Measurements from ENCODE around the gene EFCAB13.

The EFCAB13 gene
- long read RNA-seq, donor 1: 0 reads
- long read RNA-seq, donor 2: 0 reads
- long read RNA-seq, donor 3: 0 reads
- long read RNA-seq, donor 4, partial matches to known transcripts: 10 of 10 reads
- long read RNA-seq, donor 4, other reads (novel, unspliced or antisense): 0 of 10 reads
- long read RNA-seq, donor 5: 0 reads
- long read RNA-seq, donor 6: 0 reads
- long read RNA-seq, donor 7: 0 reads
- long read RNA-seq, donor 8: 0 reads

DNA sequence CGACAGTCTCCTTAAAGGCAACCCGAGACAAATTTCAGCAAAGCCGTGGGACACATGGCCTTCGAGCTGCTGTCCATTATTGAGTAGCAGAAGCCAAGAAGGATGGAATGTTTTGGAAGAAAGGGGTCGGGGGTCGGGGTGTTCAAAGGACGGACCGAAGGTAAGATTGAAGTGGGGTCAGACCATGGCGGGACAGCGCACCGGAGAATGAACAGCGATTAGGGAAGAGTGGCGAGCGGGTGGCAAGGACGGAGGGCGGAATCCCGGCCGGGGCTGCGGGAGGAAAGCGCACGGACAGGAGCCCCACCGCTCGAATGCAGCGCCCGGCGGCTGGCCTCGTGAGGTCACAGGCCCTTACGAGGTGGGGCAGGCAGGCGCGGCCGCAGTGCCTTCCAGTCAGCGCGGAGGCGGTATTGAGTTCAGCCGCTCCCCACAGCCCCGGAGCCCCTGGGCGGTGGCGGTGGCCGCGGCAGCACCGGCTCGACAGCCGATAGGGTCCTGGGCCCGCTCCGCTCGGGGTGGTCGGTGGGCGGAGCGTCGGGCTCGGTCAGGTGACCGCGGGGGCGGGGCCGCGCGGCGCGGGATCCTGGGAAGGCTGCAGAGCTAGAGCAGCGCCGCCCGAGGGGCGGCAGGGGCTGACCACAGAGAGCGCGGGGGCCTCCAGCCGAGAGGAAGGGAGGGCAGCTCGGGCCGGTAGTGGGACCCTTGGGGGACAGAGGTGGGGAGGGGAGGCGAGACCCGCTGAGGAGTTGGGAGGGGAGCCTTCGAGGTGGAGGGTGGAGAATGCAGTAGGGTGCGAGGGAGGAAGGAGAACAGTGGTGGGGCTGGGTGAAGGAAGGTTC, at the start of gene EFCAB13:
TSS of gene EFCAB13 (plus strand) at position 574 of the 842 bp plus-strand sequence. CDS start 4,399 bp downstream, outside the sequence.
- DNase-seq: peak; percentile 88

DNA sequence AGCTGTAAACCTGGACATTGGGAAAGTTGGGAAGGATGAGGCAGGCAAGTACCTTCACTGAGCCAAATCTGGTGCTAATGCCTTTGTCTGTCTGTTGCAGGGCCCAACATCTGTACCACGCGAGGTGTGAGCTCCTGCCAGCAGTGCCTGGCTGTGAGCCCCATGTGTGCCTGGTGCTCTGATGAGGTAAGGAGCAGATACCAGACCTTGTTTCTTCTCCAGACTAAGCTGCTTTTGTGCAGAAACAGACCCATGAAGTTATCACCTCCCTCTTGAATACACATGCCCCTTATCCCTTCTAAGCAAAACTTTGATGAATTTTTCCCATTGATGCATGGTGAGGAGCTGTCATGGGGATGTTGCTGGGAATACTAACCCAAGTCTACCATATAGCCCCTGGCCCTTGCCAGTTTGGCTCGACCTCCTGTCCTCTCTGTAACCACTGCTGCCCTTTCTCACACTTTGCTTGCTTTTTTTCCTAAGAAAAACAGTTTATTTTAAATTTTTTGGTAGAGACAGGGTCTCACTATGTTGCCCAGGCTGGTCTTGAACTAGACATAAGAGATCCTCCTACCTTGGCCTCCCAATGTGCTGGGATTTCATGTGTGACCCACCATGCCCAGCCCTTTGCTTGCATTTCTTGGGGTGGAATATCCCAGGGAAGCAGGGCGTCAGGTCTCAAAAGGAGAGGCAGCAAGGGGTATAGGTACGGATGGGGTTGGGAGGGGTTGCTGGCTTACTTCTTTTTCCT, 49.3 kb upstream of the EFCAB13 start:
- DNase-seq: no peak

- DNase-seq: peak; percentile 70
Observed at GRCh38 chr17:47275245-47275984, 48.3 kb upstream of the EFCAB13 start.

DNA sequence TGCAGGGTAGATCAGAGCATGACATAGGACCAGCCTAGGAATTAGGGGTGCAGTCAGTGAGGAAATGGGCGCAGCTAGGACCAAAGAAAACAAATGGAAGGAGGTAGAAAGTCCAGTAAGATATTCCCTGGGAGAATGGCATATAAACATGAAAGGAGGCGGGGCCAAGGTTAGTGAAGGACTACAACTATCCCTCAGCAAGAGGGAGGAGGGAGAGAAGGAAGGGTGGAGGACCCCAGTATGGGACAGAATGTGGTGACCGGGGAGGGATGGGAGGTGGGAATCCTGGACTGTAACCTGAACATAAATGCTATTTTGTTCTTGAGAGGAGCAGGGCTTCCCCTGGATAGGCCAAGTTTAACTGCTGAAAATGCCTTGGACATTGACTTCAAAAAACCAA, 47.3 kb upstream of the EFCAB13 start:
- no peak for DNase-seq

- DNase-seq: peak; percentile 45
Observed at GRCh38 chr17:47276868-47277267, 46.9 kb upstream of the EFCAB13 start.

DNA sequence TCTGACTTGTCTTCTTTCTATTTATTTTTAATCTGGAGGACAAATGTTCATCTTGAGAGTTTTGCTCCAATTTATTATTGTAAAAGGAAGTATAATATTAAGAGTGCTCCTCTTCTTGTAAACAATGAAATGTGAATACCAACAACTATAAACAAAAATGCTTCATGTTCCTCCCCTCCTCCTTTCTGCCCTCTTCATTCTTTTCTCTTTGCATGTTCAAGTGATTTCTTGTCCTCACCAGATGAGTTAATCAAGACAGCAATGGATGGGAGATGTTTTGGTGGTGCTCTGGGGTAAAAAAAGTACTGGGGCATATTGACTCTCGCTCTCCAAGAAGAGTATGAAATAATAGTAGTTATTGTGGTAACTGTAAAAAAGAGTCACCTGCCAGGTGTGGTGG, 45.8 kb upstream of the EFCAB13 start:
- DNase-seq: no peak

GRCh38 chr17:47278561-47278960, 45.2 kb upstream of the EFCAB13 start:
- no peak for DNase-seq

GRCh38 chr17:47279062-47279801, 44.5 kb upstream of the EFCAB13 start:
- peak; percentile 57 for DNase-seq

- no peak for DNase-seq
Observed at GRCh38 chr17:47280072-47280811, 43.5 kb upstream of the EFCAB13 start.

DNA sequence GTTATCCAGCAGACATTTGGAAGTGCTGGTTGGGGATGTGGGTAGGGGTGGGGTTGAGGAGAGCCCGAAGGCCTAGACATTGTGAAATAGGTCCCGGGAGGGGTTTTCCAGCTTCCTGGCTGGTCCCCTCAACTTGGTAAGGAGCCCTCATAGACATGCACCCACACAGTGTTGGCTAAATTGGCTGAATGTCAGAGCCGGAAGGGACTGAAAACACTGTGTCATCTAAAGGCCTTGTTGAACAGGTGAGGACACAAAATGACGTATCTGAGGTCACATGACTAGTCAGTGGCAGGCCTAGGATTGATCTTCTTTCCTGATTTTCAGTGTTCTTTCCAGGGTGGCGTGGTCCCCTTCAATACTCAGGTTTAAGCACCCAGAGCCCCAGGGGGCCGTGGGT, 42.5 kb upstream of the EFCAB13 start:
- DNase-seq: no peak

GRCh38 chr17:47285003-47285402, 38.8 kb upstream of the EFCAB13 start:
- DNase-seq: no peak

GRCh38 chr17:47286198-47286914, 37.4 kb upstream of the EFCAB13 start:
- no peak for DNase-seq

GRCh38 chr17:47287068-47287467, 36.7 kb upstream of the EFCAB13 start:
- no peak for DNase-seq

GRCh38 chr17:47287639-47288038, 36.1 kb upstream of the EFCAB13 start:
- no peak for DNase-seq

DNA sequence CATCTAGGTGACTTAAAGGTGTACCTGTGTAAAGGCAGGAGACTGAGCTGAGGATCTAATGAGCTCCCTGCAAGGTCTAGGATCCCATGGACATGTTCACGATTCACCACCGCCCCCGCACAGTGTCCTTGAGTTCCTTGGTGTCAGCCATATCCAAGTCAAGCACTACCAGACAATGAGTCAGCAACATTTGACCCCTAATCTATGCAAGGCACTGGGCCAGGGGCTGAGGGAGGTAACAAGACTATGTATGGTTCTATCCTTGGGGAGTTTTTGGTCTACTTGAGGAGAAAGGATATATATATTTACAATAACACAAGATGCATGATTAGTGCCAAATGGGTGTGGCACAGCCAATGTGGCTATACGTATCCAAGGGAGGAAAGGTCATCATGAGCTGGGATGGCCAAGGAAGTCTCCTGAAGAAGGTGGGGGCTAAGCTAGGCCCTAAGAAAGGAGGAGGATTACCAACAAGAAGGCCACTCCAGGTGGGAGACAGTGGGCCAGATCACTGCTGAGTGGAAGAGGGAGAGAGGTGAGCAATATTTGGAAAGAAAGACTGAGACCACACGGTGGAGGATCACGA, 35.1 kb upstream of the EFCAB13 start:
- no peak for DNase-seq

GRCh38 chr17:47289302-47289701, 34.5 kb upstream of the EFCAB13 start:
- no peak for DNase-seq

DNA sequence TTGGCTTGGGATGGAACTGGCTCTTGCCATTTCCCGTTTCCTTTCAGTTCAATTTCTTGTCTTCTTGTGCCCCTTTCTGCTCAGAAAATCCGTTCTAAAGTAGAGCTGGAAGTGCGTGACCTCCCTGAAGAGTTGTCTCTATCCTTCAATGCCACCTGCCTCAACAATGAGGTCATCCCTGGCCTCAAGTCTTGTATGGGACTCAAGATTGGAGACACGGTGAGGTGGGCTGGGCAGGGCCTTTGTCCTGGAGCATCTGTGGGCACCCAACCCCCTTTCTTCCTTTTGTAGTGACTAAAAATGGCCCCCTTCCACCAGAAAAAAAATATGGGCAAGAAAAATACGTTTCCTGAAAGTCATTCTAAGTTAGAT, 32.9 kb upstream of the EFCAB13 start:
- DNase-seq: no peak

- DNase-seq: no peak
Observed at GRCh38 chr17:47291242-47291873, 32.4 kb upstream of the EFCAB13 start.

- DNase-seq: no peak
Observed at GRCh38 chr17:47292206-47292605, 31.5 kb upstream of the EFCAB13 start.
